ENCODE data around the gene COL26A1. TPM values are rescaled to one million over a fixed set of nuclear protein-coding genes. Genes with fewer than 3 reads are reported as not detected.

The COL26A1 gene
- total RNA-seq, 1 donor from 2014 or later, result 7.8 TPM

DNA sequence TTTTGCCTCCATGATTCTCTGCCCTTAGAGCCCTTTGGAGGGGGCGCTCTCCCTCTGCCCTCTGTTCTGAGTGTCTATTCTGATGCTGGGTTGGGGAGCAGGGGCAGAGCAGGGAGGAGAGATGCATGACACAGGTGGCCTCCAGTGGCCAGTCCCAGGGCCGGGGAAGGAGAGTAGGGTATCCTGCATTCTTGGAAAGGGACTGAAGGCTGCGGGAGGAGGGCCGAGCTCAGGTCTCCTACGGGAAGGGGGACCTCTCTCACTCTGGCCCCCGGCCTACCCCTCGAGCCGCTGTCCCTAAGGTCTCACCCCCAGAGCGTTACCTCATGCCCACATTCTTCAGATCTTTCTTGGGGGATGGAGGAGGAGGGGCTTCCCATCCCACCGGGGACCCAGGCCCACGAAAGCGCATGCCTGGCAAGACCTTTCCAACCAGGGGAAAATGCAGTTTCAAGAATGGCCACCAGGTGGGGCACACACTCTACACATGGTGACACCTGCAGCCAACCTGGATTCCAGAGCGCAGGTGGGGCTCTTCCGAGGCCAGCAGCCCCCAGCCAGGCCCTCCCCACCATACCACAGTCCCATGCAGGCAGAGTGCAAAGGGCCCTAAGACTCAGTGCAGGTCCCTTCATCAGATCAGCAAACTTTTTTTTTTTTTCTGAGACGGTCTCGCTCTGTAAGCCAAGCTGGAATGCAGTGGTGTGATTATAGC lies 180.0 kb downstream of the COL26A1 start:
- H3K9me3 ChIP-seq (ENCODE audit: control insufficient read depth in 3 of 3, low read length in 3 of 3), result no peaks in the 10 kb centered on the region
- H3K27me3 ChIP-seq (ENCODE audit: control insufficient read depth in 3 of 3, insufficient read depth in 3 of 3, low read length in 3 of 3), result peaks cover 0 to 6% (median 0%) of the 10 kb centered on the region in 3 donors
- no peak overlapping the region for H3K4me3 ChIP-seq (ENCODE audit: low read length in 3 of 3)
- no peaks in the 10 kb centered on the region for H3K36me3 ChIP-seq (ENCODE audit: control insufficient read depth in 3 of 3, insufficient read depth in 3 of 3, low read length in 3 of 3)
- H3K9ac ChIP-seq (ENCODE audit: low read depth in 1 of 3, low read length in 3 of 3), result peak overlapping the region in 1 of 3 donors; percentile 3
- no peak overlapping the region for H3K27ac ChIP-seq (ENCODE audit: low read depth, low read length)
- peaks cover 4 to 8% (median 8%) of the 10 kb centered on the region in 3 donors for H3K4me1 ChIP-seq (ENCODE audit: control insufficient read depth in 3 of 3, insufficient read depth in 3 of 3, low read length in 3 of 3)

DNA sequence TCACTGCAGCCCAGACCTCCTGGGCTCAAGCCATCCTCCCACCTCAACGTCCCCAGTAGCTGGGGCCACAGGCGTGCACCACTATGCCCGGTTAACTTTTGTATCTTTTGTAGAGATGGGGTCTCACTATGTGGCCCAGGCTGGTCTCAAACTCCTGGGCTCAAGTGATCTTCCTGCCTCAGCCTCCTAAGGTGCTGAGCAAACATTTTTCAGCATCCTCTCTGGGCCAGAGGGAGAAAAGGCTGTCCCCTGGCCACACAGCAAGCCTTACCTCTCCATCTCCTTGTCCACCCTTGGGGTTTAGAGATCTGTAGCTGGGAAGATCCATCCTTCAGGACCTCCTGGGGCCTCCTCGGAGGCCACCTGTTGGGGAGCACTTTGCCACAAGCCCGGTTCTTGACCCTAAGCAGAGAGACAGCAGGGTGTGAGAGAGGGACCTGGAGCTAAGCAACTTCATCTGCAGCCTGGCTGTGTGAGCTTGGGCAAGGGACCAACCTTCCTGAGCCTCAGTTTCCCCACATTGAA lies 180.6 kb downstream of the COL26A1 start:
- peaks cover 4 to 8% (median 7%) of the 10 kb centered on the region in 3 donors for H3K4me1 ChIP-seq (ENCODE audit: control insufficient read depth in 3 of 3, insufficient read depth in 3 of 3, low read length in 3 of 3)
- no peaks in the 10 kb centered on the region for H3K36me3 ChIP-seq (ENCODE audit: control insufficient read depth in 3 of 3, insufficient read depth in 3 of 3, low read length in 3 of 3)
- H3K4me3 ChIP-seq (ENCODE audit: low read length in 3 of 3), result no peak overlapping the region
- no peak overlapping the region for H3K27ac ChIP-seq (ENCODE audit: low read depth, low read length)
- peaks cover 0 to 6% (median 0%) of the 10 kb centered on the region in 3 donors for H3K27me3 ChIP-seq (ENCODE audit: control insufficient read depth in 3 of 3, insufficient read depth in 3 of 3, low read length in 3 of 3)
- H3K9me3 ChIP-seq (ENCODE audit: control insufficient read depth in 3 of 3, low read length in 3 of 3), result no peaks in the 10 kb centered on the region
- no peak overlapping the region for H3K9ac ChIP-seq (ENCODE audit: low read depth in 1 of 3, low read length in 3 of 3)

DNA sequence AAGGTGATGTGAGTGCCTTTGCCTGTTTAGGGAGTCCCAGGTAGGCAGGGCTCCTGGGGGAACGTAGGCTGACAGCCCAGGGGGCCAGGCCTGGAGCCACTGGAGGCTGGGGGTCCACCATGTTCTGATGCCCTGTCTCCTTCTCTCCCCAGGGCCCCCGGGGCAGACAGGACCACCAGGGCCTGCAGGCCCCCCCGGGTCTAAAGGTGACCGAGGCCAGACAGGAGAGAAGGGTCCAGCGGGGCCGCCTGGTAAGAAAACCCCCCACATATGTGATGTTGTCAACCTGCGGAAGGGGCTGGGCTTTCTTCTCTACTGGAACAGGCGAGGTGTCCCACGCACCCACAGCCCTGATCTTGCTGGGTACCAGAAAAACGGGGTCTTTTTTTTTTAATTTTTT lies 181.2 kb downstream of the COL26A1 start:
- H3K9me3 ChIP-seq (ENCODE audit: control insufficient read depth in 3 of 3, low read length in 3 of 3), result no peaks in the 10 kb centered on the region
- no peak overlapping the region for H3K27ac ChIP-seq (ENCODE audit: low read depth, low read length)
- H3K4me3 ChIP-seq (ENCODE audit: low read length in 3 of 3), result no peak overlapping the region
- peaks cover 0 to 6% (median 0%) of the 10 kb centered on the region in 3 donors for H3K27me3 ChIP-seq (ENCODE audit: control insufficient read depth in 3 of 3, insufficient read depth in 3 of 3, low read length in 3 of 3)
- peaks cover 1 to 5% (median 3%) of the 10 kb centered on the region in 3 donors for H3K4me1 ChIP-seq (ENCODE audit: control insufficient read depth in 3 of 3, insufficient read depth in 3 of 3, low read length in 3 of 3)
- no peak overlapping the region for H3K9ac ChIP-seq (ENCODE audit: low read depth in 1 of 3, low read length in 3 of 3)
- no peaks in the 10 kb centered on the region for H3K36me3 ChIP-seq (ENCODE audit: control insufficient read depth in 3 of 3, insufficient read depth in 3 of 3, low read length in 3 of 3)

DNA sequence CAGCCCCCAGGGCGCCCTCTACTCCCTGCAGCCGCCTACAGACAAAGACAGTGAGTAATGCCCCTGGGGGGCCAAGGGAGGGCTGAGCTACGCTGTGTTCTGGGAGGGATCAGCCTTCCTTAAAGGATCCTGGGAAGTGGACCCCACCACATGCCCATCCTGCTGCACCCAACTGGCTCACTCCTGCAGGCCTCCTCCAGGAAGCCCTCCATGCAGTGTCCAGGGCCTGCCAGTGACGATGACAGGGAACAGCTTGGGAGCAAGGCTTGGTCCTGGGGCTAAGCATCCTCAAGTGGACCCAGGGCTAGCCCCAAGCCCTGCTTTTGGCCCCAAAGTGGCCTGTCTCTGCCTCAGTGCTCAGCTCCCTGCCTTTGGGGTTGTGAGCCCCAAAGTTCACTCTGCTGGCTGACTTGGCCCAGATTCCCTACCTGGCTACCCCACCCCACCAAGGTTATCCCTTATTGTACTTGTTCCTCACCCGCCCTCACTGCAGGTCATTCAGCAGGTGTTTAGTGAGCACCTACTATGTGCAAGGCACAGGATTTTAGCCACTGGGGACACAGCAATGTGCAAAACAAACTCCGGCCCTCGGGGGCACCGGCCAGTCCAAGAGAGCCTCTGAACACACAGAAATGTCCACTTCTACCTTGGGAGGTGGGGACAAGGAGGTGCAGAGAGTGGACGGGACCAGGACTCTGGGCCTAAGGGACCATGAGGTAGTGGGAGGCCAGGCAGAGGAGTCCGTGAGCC lies 182.9 kb downstream of the COL26A1 start:
- H3K9ac ChIP-seq (ENCODE audit: low read depth in 1 of 3, low read length in 3 of 3), result no peak overlapping the region
- H3K9me3 ChIP-seq (ENCODE audit: control insufficient read depth in 3 of 3, low read length in 3 of 3), result no peaks in the 10 kb centered on the region
- no peak overlapping the region for H3K4me3 ChIP-seq (ENCODE audit: low read length in 3 of 3)
- H3K27ac ChIP-seq (ENCODE audit: low read depth, low read length), result no peak overlapping the region
- peaks cover 0 to 6% (median 6%) of the 10 kb centered on the region in 3 donors for H3K27me3 ChIP-seq (ENCODE audit: control insufficient read depth in 3 of 3, insufficient read depth in 3 of 3, low read length in 3 of 3)
- H3K4me1 ChIP-seq (ENCODE audit: control insufficient read depth in 3 of 3, insufficient read depth in 3 of 3, low read length in 3 of 3), result peaks cover 0 to 3% (median 2%) of the 10 kb centered on the region in 3 donors
- no peaks in the 10 kb centered on the region for H3K36me3 ChIP-seq (ENCODE audit: control insufficient read depth in 3 of 3, insufficient read depth in 3 of 3, low read length in 3 of 3)

DNA sequence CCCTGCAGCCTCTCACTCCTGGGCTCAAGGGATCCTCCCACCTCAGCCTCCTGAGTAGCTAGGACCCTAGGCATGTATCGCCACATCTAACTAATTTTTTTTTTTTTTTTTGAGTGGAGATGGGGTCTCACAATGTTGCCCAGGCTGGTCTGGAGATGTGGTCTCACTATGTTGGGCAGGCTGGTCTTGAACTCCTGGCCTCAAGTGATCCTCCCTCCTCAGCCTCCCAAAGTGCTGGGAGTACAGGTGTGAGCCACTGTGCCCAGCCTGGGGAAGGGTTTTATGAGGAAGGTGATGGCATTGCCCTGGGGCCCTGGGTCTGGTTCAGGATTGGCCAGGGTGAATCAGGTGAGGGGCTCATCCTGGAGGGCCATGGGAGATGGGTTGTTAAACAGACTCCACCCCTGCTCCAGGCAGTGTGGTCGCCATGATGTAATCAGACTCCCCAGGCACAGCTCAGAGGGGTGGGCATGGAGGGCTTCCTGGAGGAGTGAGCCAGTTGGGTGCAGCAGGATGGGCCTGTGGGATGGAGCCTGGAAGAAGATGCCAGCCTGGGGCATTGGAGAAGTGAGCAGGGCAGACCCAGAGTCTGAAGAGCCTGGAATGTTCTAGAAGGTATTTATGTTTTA lies 183.7 kb downstream of the COL26A1 start:
- Histone ChIP-seq H3K9ac (ENCODE audit: low read depth in 1 of 3, low read length in 3 of 3) (no peak overlapping the region), H3K4me3 (ENCODE audit: low read length in 3 of 3) (no peak overlapping the region), H3K9me3 (ENCODE audit: control insufficient read depth in 3 of 3, low read length in 3 of 3) (no peaks in the 10 kb centered on the region), H3K27ac (ENCODE audit: low read depth, low read length) (no peak overlapping the region), H3K36me3 (ENCODE audit: control insufficient read depth in 3 of 3, insufficient read depth in 3 of 3, low read length in 3 of 3) (no peaks in the 10 kb centered on the region), H3K27me3 (ENCODE audit: control insufficient read depth in 3 of 3, insufficient read depth in 3 of 3, low read length in 3 of 3) (peaks cover 0 to 6% (median 6%) of the 10 kb centered on the region in 3 donors), H3K4me1 (ENCODE audit: control insufficient read depth in 3 of 3, insufficient read depth in 3 of 3, low read length in 3 of 3) (peaks cover 0 to 3% (median 2%) of the 10 kb centered on the region in 3 donors)

DNA sequence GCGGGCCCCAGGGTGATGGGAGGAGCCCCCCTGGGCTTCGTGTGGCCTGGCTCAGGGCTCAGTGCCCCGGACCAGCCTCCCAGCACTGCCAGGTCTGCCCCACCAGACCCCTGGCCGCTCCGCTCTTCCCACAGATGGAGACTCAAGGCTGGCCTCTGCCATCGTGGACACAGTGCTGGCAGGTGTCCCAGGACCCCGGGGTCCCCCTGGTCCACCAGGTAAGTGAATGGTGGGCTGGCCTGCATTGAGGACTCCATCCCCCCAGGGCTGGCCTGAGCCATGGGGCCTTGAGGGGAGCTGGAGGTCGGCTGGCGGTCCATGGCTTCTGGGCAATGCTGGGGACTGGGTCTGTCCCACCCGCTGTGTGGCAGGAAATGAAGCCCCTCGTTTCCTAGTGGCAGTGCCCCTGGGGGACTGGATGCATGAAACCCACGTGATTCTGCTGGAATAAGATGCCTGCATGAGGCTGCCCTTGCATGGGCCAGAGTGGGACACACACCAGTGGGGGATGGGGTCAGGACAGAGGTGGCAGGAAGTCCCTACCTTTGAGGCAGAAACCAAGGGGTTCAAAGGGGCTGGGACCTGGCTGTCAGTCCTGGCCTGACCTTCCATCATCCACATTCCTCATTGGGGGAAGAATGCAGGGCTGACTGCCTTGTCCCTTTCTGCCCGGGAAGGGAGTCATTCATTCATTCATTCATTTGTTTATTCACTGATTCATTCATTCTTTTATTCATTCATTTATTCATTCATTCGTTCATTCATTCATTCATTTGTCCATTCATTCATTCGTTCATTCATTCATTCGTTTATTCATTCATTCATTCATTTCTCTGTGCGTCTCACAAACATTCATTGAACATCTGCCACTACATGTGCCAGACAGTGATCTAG lies 184.6 kb downstream of the COL26A1 start:
- H3K4me1 ChIP-seq (ENCODE audit: control insufficient read depth in 3 of 3, insufficient read depth in 3 of 3, low read length in 3 of 3), result peaks cover 0 to 3% (median 2%) of the 10 kb centered on the region in 3 donors
- no peak overlapping the region for H3K9ac ChIP-seq (ENCODE audit: low read depth in 1 of 3, low read length in 3 of 3)
- no peak overlapping the region for H3K4me3 ChIP-seq (ENCODE audit: low read length in 3 of 3)
- H3K36me3 ChIP-seq (ENCODE audit: control insufficient read depth in 3 of 3, insufficient read depth in 3 of 3, low read length in 3 of 3), result no peaks in the 10 kb centered on the region
- H3K9me3 ChIP-seq (ENCODE audit: control insufficient read depth in 3 of 3, low read length in 3 of 3), result no peaks in the 10 kb centered on the region
- H3K27ac ChIP-seq (ENCODE audit: low read depth, low read length), result no peak overlapping the region
- peaks cover 0 to 9% (median 6%) of the 10 kb centered on the region in 3 donors for H3K27me3 ChIP-seq (ENCODE audit: control insufficient read depth in 3 of 3, insufficient read depth in 3 of 3, low read length in 3 of 3)

DNA sequence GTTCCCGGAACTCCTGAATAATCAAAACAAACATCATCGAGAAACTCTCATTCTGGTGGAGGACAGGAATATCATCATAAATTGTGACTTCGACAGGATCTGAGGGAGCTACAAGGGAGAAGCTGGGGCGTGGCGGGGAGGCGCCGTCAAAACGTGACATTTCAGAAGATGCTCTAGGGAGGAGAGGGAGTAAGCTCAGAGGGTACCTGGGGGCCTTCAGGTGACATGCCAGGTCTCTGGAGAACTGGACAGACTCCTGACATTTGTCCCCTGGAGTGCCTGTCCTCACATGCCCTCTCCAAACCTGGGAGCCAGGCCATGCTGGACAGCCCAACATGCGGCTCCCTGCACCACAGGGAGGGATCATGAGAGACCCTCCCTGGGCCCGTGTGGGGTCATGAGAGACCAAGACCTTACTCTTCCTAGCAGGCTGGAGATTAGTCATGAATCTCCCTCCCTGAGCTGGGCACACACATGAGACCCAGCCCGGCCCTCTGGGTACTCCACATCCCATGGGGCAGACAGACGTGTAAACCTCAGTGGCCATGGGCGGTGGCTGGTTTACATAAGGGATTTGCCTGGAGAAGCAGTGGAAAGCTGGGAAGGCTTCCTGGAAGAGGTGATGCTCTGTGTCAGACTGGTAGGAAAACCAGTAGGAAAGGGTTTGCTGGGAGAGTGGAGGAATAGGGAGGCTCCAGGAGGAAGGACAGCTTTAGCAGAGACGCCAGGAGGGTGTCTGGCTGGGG lies 185.4 kb downstream of the COL26A1 start:
- no peaks in the 10 kb centered on the region for H3K36me3 ChIP-seq (ENCODE audit: control insufficient read depth in 3 of 3, insufficient read depth in 3 of 3, low read length in 3 of 3)
- peaks cover 0 to 9% (median 3%) of the 10 kb centered on the region in 3 donors for H3K27me3 ChIP-seq (ENCODE audit: control insufficient read depth in 3 of 3, insufficient read depth in 3 of 3, low read length in 3 of 3)
- no peaks in the 10 kb centered on the region for H3K9me3 ChIP-seq (ENCODE audit: control insufficient read depth in 3 of 3, low read length in 3 of 3)

DNA sequence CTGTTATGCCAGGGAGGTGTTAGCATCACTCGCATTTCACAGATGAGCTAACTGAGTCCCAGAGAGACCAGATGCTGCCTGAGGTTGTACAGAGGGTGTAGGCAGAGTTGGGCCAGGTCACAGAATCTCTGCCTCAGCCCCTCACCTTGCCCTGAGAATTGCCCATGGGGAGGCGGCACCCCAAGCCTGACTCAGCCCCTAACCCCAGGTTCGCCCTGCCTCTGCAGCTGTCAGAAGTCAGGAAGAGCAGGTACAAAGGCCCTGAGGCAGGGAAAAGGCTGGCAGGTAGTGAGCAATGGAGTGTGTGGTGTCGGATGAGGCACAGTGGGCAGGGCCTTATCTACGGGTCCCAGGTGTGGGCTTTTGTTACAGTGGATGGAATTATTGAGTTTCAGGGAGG lies 187.1 kb downstream of the COL26A1 start:
- Histone ChIP-seq H3K27ac (ENCODE audit: low read depth, low read length) (no peak overlapping the region), H3K36me3 (ENCODE audit: control insufficient read depth in 3 of 3, insufficient read depth in 3 of 3, low read length in 3 of 3) (no peaks in the 10 kb centered on the region), H3K9me3 (ENCODE audit: control insufficient read depth in 3 of 3, low read length in 3 of 3) (no peaks in the 10 kb centered on the region), H3K4me3 (ENCODE audit: low read length in 3 of 3) (no peak overlapping the region), H3K4me1 (ENCODE audit: control insufficient read depth in 3 of 3, insufficient read depth in 3 of 3, low read length in 3 of 3) (no peaks in the 10 kb centered on the region), H3K9ac (ENCODE audit: low read depth in 1 of 3, low read length in 3 of 3) (no peak overlapping the region), H3K27me3 (ENCODE audit: control insufficient read depth in 3 of 3, insufficient read depth in 3 of 3, low read length in 3 of 3) (peaks cover 0 to 9% (median 3%) of the 10 kb centered on the region in 3 donors)

More for the DNA sequence above, 185.4 kb downstream of the COL26A1 start:
- Histone ChIP-seq H3K9ac (ENCODE audit: low read depth in 1 of 3, low read length in 3 of 3) (no peak overlapping the region), H3K4me1 (ENCODE audit: control insufficient read depth in 3 of 3, insufficient read depth in 3 of 3, low read length in 3 of 3) (no peaks in the 10 kb centered on the region), H3K27ac (ENCODE audit: low read depth, low read length) (no peak overlapping the region), H3K4me3 (ENCODE audit: low read length in 3 of 3) (no peak overlapping the region)
